SU-DHL-6 (cell line): ENCODE results near the gene CCDC198.

Experiments used
- CTCF ChIP-seq: fragments of 200-600 bp; sonication (generic); IDR thresholded peaks from one replicate; pipeline ENCODE4 v1.5.1; 2017; ENCODE audit warnings: antibody characterized with exemption, mild to moderate bottlenecking, low read length, moderate library complexity; ENCODE audit not compliant: insufficient read depth, poor library complexity, severe bottlenecking
- EZH2phosphoT487 ChIP-seq: fragments of 200-600 bp; sonication (generic), shearing (Covaris generic); conservative IDR thresholded peaks from 2 replicates; pipeline ENCODE4 v1.6.1; 2018; ENCODE audit warnings: mild to moderate bottlenecking, antibody characterized with exemption, low read length, moderate library complexity, mixed read lengths

GRCh38 chr14:57487771-57488170, 5.9 kb downstream of the CCDC198 start:
- TF ChIP-seq CTCF, result no peak
- TF ChIP-seq EZH2phosphoT487, result no peak
